Fibroblast of lung (primary cell): Measurements from ENCODE around the gene CBR3.
"Not testable (repeated sequence)": the region's sequence is repeated elsewhere in the genome, so short reads cannot be mapped to it uniquely, and the experiment has no call there.

Experiments used
- EZH2 ChIP-seq: IDR thresholded peaks from 2 replicates; pipeline ENCODE4 v1.5.1; 2012; ENCODE audit warnings: low read length, control low read depth, mild to moderate bottlenecking; ENCODE audit errors: missing control alignments
- TF ChIP-seq, protein P1 (sequence below), 2 donors: IDR thresholded peaks in 1 of 2; conservative IDR thresholded peaks in 1 of 2; 1 replicate in 1 of 2; 2 replicates in 1 of 2; pipeline ENCODE4 v1.5.1; 2011 to 2012; ENCODE audit warnings: low read length in 2 of 2, control low read depth in 1 of 2, inconsistent platforms in 1 of 2, low read depth in 1 of 2, mild to moderate bottlenecking in 1 of 2

DNA sequence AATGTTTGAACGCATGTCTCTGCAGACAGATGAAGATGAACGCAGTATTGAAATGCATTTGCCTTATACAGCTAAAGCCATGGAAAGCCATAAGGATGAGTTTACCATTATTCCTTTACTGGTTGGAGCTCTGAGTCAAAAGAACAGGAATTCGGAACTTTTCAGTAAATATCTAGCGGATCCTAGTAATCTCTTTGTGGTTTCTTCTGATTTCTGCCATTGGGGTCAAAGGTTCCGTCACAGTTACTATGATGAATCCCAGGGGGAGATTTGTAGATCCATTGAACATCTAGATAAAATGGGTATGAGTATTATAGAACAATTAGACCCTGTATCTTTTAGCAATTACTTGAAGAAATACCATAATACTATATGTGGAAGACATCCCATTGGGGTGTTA is 4.0 kb upstream of the CBR3 start:
- TF ChIP-seq, protein P1, sequence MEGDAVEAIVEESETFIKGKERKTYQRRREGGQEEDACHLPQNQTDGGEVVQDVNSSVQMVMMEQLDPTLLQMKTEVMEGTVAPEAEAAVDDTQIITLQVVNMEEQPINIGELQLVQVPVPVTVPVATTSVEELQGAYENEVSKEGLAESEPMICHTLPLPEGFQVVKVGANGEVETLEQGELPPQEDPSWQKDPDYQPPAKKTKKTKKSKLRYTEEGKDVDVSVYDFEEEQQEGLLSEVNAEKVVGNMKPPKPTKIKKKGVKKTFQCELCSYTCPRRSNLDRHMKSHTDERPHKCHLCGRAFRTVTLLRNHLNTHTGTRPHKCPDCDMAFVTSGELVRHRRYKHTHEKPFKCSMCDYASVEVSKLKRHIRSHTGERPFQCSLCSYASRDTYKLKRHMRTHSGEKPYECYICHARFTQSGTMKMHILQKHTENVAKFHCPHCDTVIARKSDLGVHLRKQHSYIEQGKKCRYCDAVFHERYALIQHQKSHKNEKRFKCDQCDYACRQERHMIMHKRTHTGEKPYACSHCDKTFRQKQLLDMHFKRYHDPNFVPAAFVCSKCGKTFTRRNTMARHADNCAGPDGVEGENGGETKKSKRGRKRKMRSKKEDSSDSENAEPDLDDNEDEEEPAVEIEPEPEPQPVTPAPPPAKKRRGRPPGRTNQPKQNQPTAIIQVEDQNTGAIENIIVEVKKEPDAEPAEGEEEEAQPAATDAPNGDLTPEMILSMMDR (conservative IDR thresholded peaks at IDR 0.05 in 1 of 2, IDR thresholded peaks at IDR 0.05 in 1 of 2; ENCODE audit: low read depth in 1 of 2, low read length in 2 of 2): not testable (repeated sequence)
- not testable (repeated sequence) for TF ChIP-seq EZH2
